ENCODE results near the gene ATG101.

ATG101 gene

GRCh38 chr12:52116222-52117125 lies 46.7 kb downstream of the ATG101 start:
- DNase-seq = peak; percentile 29

GRCh38 chr12:52117806-52118475 lies 48.2 kb downstream of the ATG101 start:
- peak; percentile 95 for DNase-seq

GRCh38 chr12:52119398-52120254 lies 49.8 kb downstream of the ATG101 start:
- peak; percentile 89 for DNase-seq

- DNase-seq = no peak
Observed at GRCh38 chr12:52120951-52121823, 51.4 kb downstream of the ATG101 start.

- peak; percentile 71 for DNase-seq
Observed at GRCh38 chr12:52121824-52122539, 52.2 kb downstream of the ATG101 start.

- no peak for DNase-seq
Observed at GRCh38 chr12:52122540-52122871, 52.7 kb downstream of the ATG101 start.

GRCh38 chr12:52122904-52123303 lies 53.1 kb downstream of the ATG101 start:
- no peak for DNase-seq

- no peak for DNase-seq
Observed at GRCh38 chr12:52123487-52124186, 53.9 kb downstream of the ATG101 start.

GRCh38 chr12:52125476-52125900 lies 55.7 kb downstream of the ATG101 start:
- DNase-seq = peak; percentile 84

- DNase-seq = no peak
Observed at GRCh38 chr12:52126050-52126604, 56.3 kb downstream of the ATG101 start.
